Activated B cell treated with CpG ODN at 0.5 μM for 24 hours (primary cell): ENCODE results near the gene BRIP1. TPM values are rescaled to one million over a fixed set of nuclear protein-coding genes. Genes with fewer than 3 reads are reported as not detected.

Experiments used
- ATAC-seq: fragments of 200-7000 bp; cut with Tn5 transposase; one replicate; pipeline ENCODE4 v1.10.0; 2021; ENCODE audit warnings: low read depth, mild to moderate bottlenecking, moderate library complexity
- CTCF ChIA-PET: fragments of 350-600 bp; sonication (Branson Sonifier 250); formaldehyde crosslinking; loops from one replicate; lab custom pipeline; 2021; ENCODE audit warnings: antibody characterized with exemption; lab: Charles Lee
- POLR2A ChIA-PET: fragments of 350-600 bp; sonication (Branson Sonifier 250); formaldehyde crosslinking; loops from one replicate; lab custom pipeline; 2021; ENCODE audit warnings: antibody characterized with exemption; lab: Charles Lee
- DNase-seq: peaks from one replicate; pipeline ENCODE4 v3.0.0; 2022
- H3K27ac Mint-ChIP-seq: one replicate; pipeline ENCODE4 v1.8.0; 2020; ENCODE audit warnings: mixed read lengths
- H3K27me3 Mint-ChIP-seq: one replicate; pipeline ENCODE4 v1.8.0; 2021; ENCODE audit warnings: mixed read lengths
- H3K36me3 Mint-ChIP-seq: one replicate; pipeline ENCODE4 v1.8.0; 2021; ENCODE audit warnings: low read depth, mixed read lengths
- H3K4me1 Mint-ChIP-seq: one replicate; pipeline ENCODE4 v1.8.0; 2021; ENCODE audit warnings: mixed read lengths
- H3K4me3 Mint-ChIP-seq: one replicate; pipeline ENCODE4 v1.8.0; 2020; ENCODE audit warnings: mild to moderate bottlenecking, mixed read lengths
- H3K9me3 Mint-ChIP-seq: one replicate; pipeline ENCODE4 v1.8.0; 2020; ENCODE audit warnings: mixed read lengths
- intact Hi-C: fragments of 100-400 bp; cut with micrococcal nuclease; formaldehyde crosslinking; loops from one replicate; pipeline ENCODE4 v1.15.1; 2024
- total RNA-seq: library from RNA; stranded (reverse); gene quantifications from 2 replicates; pipeline ENCODE4 v1.2.3, GENCODE V29; 2022
- TF ChIP-seq, protein P1 (sequence below): fragments of 200-600 bp; IDR thresholded peaks from one replicate; pipeline ENCODE4 v1.8.0; 2022; ENCODE audit warnings: antibody characterized with exemption, mild to moderate bottlenecking

BRIP1 gene
- total RNA-seq, 1 donor from 2014 or later = 2.5 TPM

DNA sequence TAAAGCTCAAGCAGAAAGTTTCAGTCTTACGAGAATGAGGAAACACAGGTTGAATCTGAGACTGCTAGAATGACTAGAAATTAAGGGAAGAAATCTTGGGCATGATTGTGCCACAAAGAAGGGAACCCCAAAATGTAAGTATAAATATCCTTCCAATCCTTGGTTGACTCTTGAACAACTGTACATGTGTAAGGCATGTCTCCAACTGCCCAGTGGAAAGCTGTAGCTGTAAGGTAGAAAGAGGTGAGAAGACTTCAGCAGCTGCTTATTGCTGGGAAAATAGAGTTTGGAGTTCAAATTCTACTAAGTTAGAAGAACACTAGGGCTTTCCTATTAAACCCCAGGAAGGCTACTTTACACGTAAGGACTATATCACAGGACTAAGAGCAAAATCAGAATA, 212.6 kb downstream of the BRIP1 start:
- H3K9me3 Mint-ChIP-seq = peaks cover 33% of the 10 kb centered on the region
- intact Hi-C loops = no loop called here
- H3K4me3 Mint-ChIP-seq = no peak overlapping the region
- no peak overlapping the region for H3K27ac Mint-ChIP-seq
- H3K27me3 Mint-ChIP-seq = peaks cover 6% of the 10 kb centered on the region
- CTCF ChIA-PET = no interaction called here
- no peak for ATAC-seq
- peaks cover 6% of the 10 kb centered on the region for H3K36me3 Mint-ChIP-seq
- no peaks in the 10 kb centered on the region for H3K4me1 Mint-ChIP-seq
- DNase-seq = no peak
- POLR2A ChIA-PET = no interaction called here
- TF ChIP-seq, protein P1, sequence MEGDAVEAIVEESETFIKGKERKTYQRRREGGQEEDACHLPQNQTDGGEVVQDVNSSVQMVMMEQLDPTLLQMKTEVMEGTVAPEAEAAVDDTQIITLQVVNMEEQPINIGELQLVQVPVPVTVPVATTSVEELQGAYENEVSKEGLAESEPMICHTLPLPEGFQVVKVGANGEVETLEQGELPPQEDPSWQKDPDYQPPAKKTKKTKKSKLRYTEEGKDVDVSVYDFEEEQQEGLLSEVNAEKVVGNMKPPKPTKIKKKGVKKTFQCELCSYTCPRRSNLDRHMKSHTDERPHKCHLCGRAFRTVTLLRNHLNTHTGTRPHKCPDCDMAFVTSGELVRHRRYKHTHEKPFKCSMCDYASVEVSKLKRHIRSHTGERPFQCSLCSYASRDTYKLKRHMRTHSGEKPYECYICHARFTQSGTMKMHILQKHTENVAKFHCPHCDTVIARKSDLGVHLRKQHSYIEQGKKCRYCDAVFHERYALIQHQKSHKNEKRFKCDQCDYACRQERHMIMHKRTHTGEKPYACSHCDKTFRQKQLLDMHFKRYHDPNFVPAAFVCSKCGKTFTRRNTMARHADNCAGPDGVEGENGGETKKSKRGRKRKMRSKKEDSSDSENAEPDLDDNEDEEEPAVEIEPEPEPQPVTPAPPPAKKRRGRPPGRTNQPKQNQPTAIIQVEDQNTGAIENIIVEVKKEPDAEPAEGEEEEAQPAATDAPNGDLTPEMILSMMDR = no peak

DNA sequence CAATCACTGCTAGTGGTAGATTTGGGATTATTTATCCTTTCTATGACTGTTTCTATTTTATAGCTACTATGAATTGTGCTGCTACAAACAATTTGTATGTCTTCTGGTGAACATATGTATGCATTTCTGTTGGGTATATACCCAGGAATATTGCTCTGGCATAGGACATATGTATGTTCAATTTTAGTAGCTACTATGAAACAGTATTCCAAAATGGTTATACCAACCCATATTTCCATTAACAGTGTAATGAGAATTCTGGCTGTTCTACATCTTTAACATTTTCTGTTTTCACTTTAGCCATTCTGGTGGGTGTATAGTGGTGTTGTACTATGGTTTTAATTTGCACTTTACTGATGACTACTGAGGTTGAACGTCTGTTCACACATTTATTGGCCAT, 214.7 kb downstream of the BRIP1 start:
- H3K27ac Mint-ChIP-seq = no peak overlapping the region
- H3K36me3 Mint-ChIP-seq = peaks cover 6% of the 10 kb centered on the region
- DNase-seq (no peak), ATAC-seq (no peak)
- CTCF ChIA-PET = no interaction called here
- intact Hi-C loops = no loop called here
- POLR2A ChIA-PET = no interaction called here
- no peaks in the 10 kb centered on the region for H3K4me1 Mint-ChIP-seq
- TF ChIP-seq, protein P1 = no peak
- H3K9me3 Mint-ChIP-seq = peaks cover 30% of the 10 kb centered on the region
- H3K4me3 Mint-ChIP-seq = no peak overlapping the region
- H3K27me3 Mint-ChIP-seq = peaks cover 6% of the 10 kb centered on the region

DNA sequence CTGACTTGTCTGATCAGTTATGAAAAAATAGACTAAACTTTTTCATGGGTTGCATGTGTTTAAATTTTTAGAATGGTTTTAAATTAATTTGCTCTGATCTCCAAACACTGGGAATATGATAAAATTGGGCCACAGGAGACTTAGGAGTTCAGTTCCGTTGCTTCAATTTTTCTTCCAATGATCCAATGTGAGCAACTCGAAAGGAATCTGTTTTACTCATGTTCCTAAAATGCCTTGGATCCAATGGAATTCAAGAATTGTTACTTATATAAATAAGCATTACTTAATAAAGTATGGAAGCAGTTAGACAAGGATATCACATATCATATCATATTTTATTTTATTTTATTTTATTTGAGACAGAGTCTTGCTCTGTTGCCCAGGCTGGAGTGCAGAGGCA, 216.3 kb downstream of the BRIP1 start:
- TF ChIP-seq, protein P1 = no peak
- no peak for DNase-seq
- Mint-ChIP-seq H3K27me3 (peaks cover 6% of the 10 kb centered on the region), H3K4me3 (no peak overlapping the region), H3K9me3 (peaks cover 16% of the 10 kb centered on the region), H3K27ac (no peak overlapping the region), H3K36me3 (peaks cover 6% of the 10 kb centered on the region), H3K4me1 (no peaks in the 10 kb centered on the region)
- no peak for ATAC-seq
- ChIA-PET POLR2A (no interaction called here), CTCF (no interaction called here)
- intact Hi-C loops = no loop called here

DNA sequence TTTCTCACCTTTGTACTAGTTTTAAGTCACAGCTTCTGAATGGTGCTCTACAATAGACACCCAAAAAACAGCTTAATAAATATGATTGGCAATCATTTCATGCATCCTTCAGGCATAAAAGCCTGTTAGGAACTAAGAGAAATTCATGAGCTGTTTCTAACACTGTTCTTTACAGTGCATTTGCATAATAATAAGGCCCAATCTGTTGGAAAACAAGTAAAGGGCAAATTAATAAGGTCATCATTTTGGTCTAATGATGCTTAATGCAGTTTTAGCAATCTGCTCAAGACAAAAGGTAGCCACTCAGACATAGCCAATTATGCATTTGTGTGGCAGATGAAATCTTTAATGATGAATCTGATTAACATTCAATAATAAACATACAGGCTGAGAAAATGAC, 216.8 kb downstream of the BRIP1 start:
- Mint-ChIP-seq H3K27ac (no peak overlapping the region), H3K4me3 (no peak overlapping the region), H3K36me3 (peaks cover 3% of the 10 kb centered on the region), H3K4me1 (no peaks in the 10 kb centered on the region), H3K27me3 (peaks cover 4% of the 10 kb centered on the region), H3K9me3 (peaks cover 11% of the 10 kb centered on the region)
- ATAC-seq (no peak), DNase-seq (no peak)
- TF ChIP-seq, protein P1 = no peak
- CTCF ChIA-PET = no interaction called here
- POLR2A ChIA-PET = no interaction called here
- intact Hi-C loops = no loop called here

DNA sequence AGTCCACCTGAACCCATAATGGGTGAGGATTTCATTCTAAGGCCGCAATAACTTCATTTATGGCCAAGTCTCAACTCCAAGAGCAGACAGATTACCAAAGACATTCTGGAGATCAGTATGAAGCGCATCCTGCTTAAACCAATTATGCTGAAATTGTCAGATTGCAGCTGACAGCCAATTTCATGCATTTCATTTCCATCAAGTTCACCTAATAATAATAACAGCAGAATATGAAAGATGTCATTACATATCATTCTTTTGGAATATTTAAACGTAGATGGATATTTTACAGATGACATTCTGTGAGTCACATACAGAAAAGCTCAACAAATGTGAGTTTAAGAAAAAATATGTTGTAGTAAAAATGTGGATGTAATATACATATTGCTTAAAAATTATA, 217.4 kb downstream of the BRIP1 start:
- intact Hi-C loops = no loop called here
- Mint-ChIP-seq H3K4me3 (no peak overlapping the region), H3K36me3 (peaks cover 3% of the 10 kb centered on the region), H3K27ac (no peak overlapping the region), H3K4me1 (no peaks in the 10 kb centered on the region), H3K9me3 (peaks cover 9% of the 10 kb centered on the region), H3K27me3 (peaks cover 3% of the 10 kb centered on the region)
- DNase-seq (no peak), ATAC-seq (no peak)
- ChIA-PET POLR2A (no interaction called here), CTCF (interaction anchor here (0.6 kb wide), 1 partner anchor 256 kb away, joined by 3 read pairs; no protein-coding TSS in a partner anchor)
- TF ChIP-seq, protein P1 = no peak
